Osteocyte (in vitro differentiated cells): ENCODE results near the gene MRPL51. TPM values are rescaled to one million over a fixed set of nuclear protein-coding genes. Genes with fewer than 3 reads are reported as not detected.

Source experiments
- DNase-seq: peaks from one replicate; pipeline ENCODE4 v3.0.0; 2021; ENCODE audit warnings: mixed read lengths; ENCODE audit not compliant: unreplicated experiment; ENCODE audit errors: extremely low spot score
- H3K27ac Mint-ChIP-seq: one replicate; pipeline ENCODE4 v1.8.0; 2021; ENCODE audit warnings: mild to moderate bottlenecking, mixed read lengths; ENCODE audit not compliant: unreplicated experiment
- H3K27me3 Mint-ChIP-seq: one replicate; pipeline ENCODE4 v1.8.0; 2021; ENCODE audit warnings: mixed read lengths; ENCODE audit not compliant: unreplicated experiment
- H3K36me3 Mint-ChIP-seq: one replicate; pipeline ENCODE4 v1.8.0; 2021; ENCODE audit warnings: mixed read lengths; ENCODE audit not compliant: unreplicated experiment
- H3K4me1 Mint-ChIP-seq: one replicate; pipeline ENCODE4 v1.8.0; 2021; ENCODE audit warnings: mixed read lengths; ENCODE audit not compliant: unreplicated experiment
- H3K4me3 Mint-ChIP-seq: one replicate; pipeline ENCODE4 v1.8.0; 2021; ENCODE audit warnings: mild to moderate bottlenecking, moderate library complexity, mixed read lengths; ENCODE audit not compliant: unreplicated experiment
- H3K9me3 Mint-ChIP-seq: one replicate; pipeline ENCODE4 v1.8.0; 2021; ENCODE audit warnings: mixed read lengths; ENCODE audit not compliant: unreplicated experiment
- CTCF ChIP-seq: fragments of 200-600 bp; sonication (generic); IDR thresholded peaks from 2 replicates; pipeline ENCODE4 v1.5.0; 2021; ENCODE audit warnings: antibody characterized with exemption, mild to moderate bottlenecking, moderate library complexity
- total RNA-seq: library from RNA; stranded (reverse); gene quantifications from 2 replicates; pipeline ENCODE4 v1.2.1, GENCODE V29; 2021

MRPL51 gene
- total RNA-seq, 1 donor from 2014 or later = 172 TPM

GRCh38 chr12:6536894-6537579, 44.0 kb upstream of the MRPL51 start:
- H3K4me1 Mint-ChIP-seq = peaks cover 67% of the 10 kb centered on the region
- no peaks in the 10 kb centered on the region for H3K27me3 Mint-ChIP-seq
- H3K27ac Mint-ChIP-seq = peak overlapping the region; percentile 97
- DNase-seq = no peak
- no peak for TF ChIP-seq CTCF
- peaks cover 11% of the 10 kb centered on the region for H3K36me3 Mint-ChIP-seq
- no peak overlapping the region for H3K4me3 Mint-ChIP-seq
- H3K9me3 Mint-ChIP-seq = no peaks in the 10 kb centered on the region

- Mint-ChIP-seq H3K27ac (peak overlapping the region; percentile 97), H3K36me3 (peaks cover 11% of the 10 kb centered on the region), H3K27me3 (no peaks in the 10 kb centered on the region), H3K4me3 (peak overlapping the region; percentile 90), H3K4me1 (peaks cover 65% of the 10 kb centered on the region), H3K9me3 (no peaks in the 10 kb centered on the region)
- DNase-seq = no peak
- no peak for TF ChIP-seq CTCF
Measured at GRCh38 chr12:6535960-6536847, 43.1 kb upstream of the MRPL51 start.

- Mint-ChIP-seq H3K36me3 (peaks cover 13% of the 10 kb centered on the region), H3K9me3 (no peaks in the 10 kb centered on the region), H3K27me3 (no peaks in the 10 kb centered on the region), H3K4me3 (peak overlapping the region; percentile 90), H3K4me1 (peaks cover 59% of the 10 kb centered on the region), H3K27ac (peak overlapping the region; percentile 97)
- DNase-seq = no peak
- no peak for TF ChIP-seq CTCF
Measured at GRCh38 chr12:6535697-6535946, 42.6 kb upstream of the MRPL51 start.

GRCh38 chr12:6534945-6535696, 42.1 kb upstream of the MRPL51 start:
- Mint-ChIP-seq H3K36me3 (peaks cover 18% of the 10 kb centered on the region), H3K27ac (peak overlapping the region; percentile 97), H3K9me3 (no peaks in the 10 kb centered on the region), H3K27me3 (no peaks in the 10 kb centered on the region), H3K4me1 (peaks cover 54% of the 10 kb centered on the region), H3K4me3 (peak overlapping the region; percentile 90)
- no peak for TF ChIP-seq CTCF
- peak; percentile 88 for DNase-seq

- peak overlapping the region; percentile 97 for H3K27ac Mint-ChIP-seq
- no peak for TF ChIP-seq CTCF
- H3K36me3 Mint-ChIP-seq = peaks cover 23% of the 10 kb centered on the region
- H3K4me1 Mint-ChIP-seq = peaks cover 49% of the 10 kb centered on the region
- no peak for DNase-seq
- H3K9me3 Mint-ChIP-seq = no peaks in the 10 kb centered on the region
- peak overlapping the region; percentile 90 for H3K4me3 Mint-ChIP-seq
- no peaks in the 10 kb centered on the region for H3K27me3 Mint-ChIP-seq
Measured at GRCh38 chr12:6534695-6534944, 41.6 kb upstream of the MRPL51 start.
